Vagina (tissue), 2 donors: Measurements from ENCODE around the gene SCARF2.

Experiments
- POLR2A ChIP-seq, 2 donors: fragments of 450-650 bp; IDR thresholded peaks; one replicate each; pipeline ENCODE4 v1.6.1; 2017; ENCODE audit warnings: antibody characterized with exemption in 2 of 2, mild to moderate bottlenecking in 2 of 2, moderate library complexity in 2 of 2
- POLR2AphosphoS5 ChIP-seq, 2 donors: sonication (generic); formaldehyde crosslinking; IDR thresholded peaks; one replicate each; pipeline ENCODE4 v1.9.0; 2017; ENCODE audit warnings: antibody characterized with exemption in 2 of 2, mild to moderate bottlenecking in 2 of 2, low read depth in 1 of 2; ENCODE audit not compliant: insufficient read depth in 1 of 2
- TF ChIP-seq, protein P1 (sequence below), 3 experiments: fragments of 450-650 bp in 2 of 3; fragments of 200-600 bp in 1 of 3; sonication (generic) in 1 of 3; IDR thresholded peaks; one replicate each; pipeline ENCODE4 v1.5.1; 2017 to 2019; ENCODE audit warnings: antibody characterized with exemption in 3 of 3, mild to moderate bottlenecking in 2 of 3, moderate library complexity in 2 of 3

DNA sequence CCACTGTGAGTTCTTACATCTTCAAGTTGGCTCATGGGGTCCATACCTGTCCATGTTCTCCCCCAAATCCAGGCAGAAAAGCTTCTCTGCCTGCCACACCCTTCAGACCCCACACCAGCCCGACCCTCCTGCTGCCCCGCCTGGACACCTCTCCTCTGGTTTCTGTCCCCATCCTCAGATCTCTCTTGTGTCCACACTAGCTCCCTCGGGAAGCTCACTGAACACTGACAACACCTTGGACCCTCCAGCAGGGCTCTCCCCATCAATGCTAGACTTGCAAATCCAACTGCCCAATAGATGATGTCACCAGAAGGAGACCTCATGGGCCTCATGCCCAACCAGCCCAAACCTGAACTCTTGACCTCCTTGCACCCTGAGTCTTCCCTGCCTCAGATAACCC lies 2.9 kb downstream of the SCARF2 start:
- TF ChIP-seq, protein P1, sequence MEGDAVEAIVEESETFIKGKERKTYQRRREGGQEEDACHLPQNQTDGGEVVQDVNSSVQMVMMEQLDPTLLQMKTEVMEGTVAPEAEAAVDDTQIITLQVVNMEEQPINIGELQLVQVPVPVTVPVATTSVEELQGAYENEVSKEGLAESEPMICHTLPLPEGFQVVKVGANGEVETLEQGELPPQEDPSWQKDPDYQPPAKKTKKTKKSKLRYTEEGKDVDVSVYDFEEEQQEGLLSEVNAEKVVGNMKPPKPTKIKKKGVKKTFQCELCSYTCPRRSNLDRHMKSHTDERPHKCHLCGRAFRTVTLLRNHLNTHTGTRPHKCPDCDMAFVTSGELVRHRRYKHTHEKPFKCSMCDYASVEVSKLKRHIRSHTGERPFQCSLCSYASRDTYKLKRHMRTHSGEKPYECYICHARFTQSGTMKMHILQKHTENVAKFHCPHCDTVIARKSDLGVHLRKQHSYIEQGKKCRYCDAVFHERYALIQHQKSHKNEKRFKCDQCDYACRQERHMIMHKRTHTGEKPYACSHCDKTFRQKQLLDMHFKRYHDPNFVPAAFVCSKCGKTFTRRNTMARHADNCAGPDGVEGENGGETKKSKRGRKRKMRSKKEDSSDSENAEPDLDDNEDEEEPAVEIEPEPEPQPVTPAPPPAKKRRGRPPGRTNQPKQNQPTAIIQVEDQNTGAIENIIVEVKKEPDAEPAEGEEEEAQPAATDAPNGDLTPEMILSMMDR (IDR thresholded peaks at IDR 0.05) = no peak
- no peak for TF ChIP-seq POLR2A (IDR thresholded peaks at IDR 0.05)
- TF ChIP-seq POLR2AphosphoS5 (IDR thresholded peaks at IDR 0.05; ENCODE audit: insufficient read depth in 1 of 2, low read depth in 1 of 2) = no peak
